ENCODE data around the gene SCN4A. TPM values are rescaled to one million over a fixed set of nuclear protein-coding genes. Genes with fewer than 3 reads are reported as not detected.

Gene SCN4A
- total RNA-seq, 1 donor, result 2.2 TPM

GRCh38 chr17:64002658-64003525 lies 30.2 kb upstream of the SCN4A start:
- no peak for DNase-seq (ENCODE audit: low read depth in 2 of 3, low spot score in 2 of 3)

DNA sequence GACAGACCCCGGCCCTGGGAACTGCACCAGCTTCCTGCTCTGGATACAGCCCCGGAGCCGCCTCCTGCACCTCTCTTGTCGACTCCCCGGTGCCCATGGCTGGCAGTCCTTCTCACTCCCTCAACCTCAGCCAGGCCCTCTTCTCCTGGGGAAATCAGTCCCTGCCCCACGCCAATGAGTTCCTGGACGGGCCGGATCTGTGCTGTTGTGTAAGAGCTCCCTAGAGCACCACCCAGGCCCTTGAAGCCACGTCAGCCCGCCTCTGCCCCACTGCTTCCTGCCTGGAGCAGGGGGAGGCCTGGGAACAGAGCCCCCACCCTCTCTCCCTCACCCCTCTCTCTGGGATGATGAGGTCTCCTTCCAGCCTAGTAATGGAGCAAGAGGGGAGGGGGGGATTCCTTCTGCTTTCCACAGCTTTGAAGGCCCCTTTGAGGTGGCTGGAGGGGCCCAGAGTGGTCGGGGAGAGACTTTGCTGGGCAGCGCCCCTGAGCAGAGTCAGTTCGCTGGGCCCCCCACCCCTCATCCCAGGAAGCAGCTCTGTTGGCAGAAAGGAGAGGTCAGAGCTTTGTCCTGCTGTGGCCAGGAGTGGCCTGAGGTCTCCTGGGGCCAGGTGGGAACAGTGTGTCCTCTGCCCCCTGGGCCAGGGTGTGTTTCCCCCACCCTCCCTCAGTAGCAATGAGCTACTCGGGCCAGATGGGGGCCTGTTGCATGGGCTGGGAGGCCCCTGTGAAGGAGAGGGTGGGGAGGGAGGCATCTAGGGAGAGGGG lies 29.2 kb upstream of the SCN4A start:
- DNase-seq (ENCODE audit: low read depth in 2 of 3, low spot score in 2 of 3), result no peak

DNA sequence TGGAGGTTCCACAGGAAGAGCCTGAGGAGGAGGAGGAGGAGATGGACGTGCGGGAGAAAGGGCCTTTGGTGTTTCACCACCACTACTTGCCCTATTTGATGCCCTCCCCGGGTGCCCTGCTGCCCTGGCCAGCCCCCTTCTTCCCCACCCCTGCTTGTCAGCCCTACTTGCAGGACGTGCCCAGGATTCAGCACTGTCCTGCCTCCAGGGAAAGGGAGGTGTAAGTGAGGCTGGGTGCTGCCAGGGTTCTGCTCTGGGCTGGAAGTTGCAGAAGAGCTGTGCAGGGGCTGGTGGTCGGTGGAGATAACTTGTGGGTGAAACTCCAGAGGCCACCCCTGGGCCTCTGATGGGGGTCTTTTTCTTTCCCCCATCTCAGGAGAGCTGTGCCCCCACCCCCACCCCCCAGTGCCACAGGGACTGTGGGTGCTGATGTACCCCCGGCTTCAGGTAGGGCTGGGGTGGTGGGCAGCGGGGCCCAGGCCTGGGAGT lies 28.4 kb upstream of the SCN4A start:
- DNase-seq (ENCODE audit: low read depth in 2 of 3, low spot score in 2 of 3), result no peak

GRCh38 chr17:63999680-64000531 lies 27.2 kb upstream of the SCN4A start:
- no peak for DNase-seq (ENCODE audit: low read depth in 2 of 3, low spot score in 2 of 3)

- DNase-seq (ENCODE audit: low read depth in 2 of 3, low spot score in 2 of 3), result peak in 1 of 3 donors; percentile 43
Measured at GRCh38 chr17:63998721-63999679, 26.3 kb upstream of the SCN4A start.

GRCh38 chr17:63998050-63998720 lies 25.5 kb upstream of the SCN4A start, which contains the start of gene PRR29:
TSS of gene PRR29 (plus strand) at chr17:63998351. CDS start at chr17:63998365, 14 bp downstream.
- peak in 2 of 3 donors; percentile 59 to 77 for DNase-seq (ENCODE audit: low read depth in 2 of 3, low spot score in 2 of 3)

- DNase-seq (ENCODE audit: low read depth in 2 of 3, low spot score in 2 of 3), result no peak
Measured at GRCh38 chr17:63997341-63998048, 24.8 kb upstream of the SCN4A start.

DNA sequence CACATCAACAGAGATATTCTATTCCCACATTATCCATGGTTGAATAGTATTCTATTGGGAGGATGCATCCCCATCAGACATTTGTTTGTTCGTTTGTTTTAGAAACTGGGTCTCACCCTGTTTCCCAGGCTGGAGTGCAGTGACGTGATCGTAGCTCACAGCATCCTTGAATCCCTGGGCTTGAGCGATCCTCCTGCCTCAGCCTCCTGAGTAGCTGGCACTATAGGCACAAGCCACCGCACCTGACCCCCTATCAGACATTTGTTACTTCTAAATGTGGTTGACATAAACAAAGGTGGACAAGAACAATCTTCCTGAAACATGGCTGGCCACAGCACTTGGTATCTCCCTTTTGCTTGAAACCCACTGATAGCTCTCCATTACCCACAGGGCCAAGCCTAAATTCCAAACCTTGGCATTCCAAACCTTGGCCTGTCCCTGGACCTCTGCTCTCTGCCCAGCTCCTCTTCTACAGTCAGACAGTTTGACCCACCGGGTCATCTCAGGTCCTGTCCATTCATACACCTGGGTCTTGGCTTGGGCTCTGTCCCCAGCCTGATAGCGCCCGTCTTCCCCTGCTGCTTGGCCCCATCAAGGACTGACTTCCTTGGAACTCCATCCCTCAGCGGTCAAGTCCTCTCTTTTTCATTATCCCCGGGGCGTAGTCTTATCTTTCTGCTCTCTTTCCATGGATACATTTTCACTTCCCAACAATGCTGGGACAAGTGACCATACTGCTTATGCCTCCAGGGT lies 23.9 kb upstream of the SCN4A start:
- no peak for DNase-seq (ENCODE audit: low read depth in 2 of 3, low spot score in 2 of 3)

- no peak for DNase-seq (ENCODE audit: low read depth in 2 of 3, low spot score in 2 of 3)
Measured at GRCh38 chr17:63995626-63996025, 22.9 kb upstream of the SCN4A start.

DNA sequence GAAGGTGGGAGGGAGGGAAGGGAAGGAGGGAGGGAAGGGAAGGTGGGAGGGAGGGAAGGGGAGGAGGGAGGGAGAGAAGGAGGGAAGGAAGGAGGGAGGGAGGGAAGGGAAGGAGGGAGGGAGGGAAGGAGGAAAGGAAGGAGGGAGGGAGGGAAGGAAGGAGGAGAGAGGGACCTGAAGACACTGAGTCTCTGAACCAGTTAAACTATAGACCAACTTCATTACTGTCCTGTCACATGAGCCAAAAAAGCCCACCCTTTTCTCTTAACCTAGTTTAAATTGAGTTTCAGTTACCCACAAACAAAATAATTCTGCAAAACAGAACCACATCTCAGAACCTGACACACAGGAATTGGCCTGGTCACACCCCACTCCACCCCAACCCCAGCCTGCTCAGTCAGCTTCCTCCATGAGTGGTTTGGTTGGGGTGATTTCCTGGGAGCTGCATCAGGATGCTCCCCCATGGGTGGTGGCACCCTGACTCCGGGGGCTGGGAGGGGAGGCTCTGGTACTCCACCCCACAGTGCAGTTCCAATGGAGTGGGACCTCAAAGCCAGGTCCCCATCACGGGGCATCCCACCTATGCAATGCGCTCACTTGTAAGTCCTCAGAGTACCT lies 20.8 kb upstream of the SCN4A start:
- DNase-seq (ENCODE audit: low read depth in 2 of 3, low spot score in 2 of 3), result no peak

DNA sequence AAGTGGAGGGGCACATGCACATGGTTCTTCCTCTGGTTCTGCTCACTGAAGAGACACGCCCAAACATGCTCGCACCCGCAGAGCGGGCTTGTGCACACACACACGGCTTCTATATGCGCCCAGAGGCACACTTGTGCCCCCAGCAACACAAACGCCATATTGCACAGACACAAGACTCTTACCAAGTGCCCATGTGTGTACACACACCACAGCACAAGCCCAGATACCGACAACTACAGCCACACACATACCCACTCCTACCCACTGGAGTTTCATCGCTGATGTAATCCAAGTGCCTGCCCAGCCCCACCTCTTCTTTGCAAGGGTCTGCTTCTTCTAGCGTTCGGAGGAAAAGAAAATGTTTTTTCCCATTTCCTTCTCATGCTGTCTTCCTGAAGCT lies 18.9 kb upstream of the SCN4A start:
- no peak for DNase-seq (ENCODE audit: low read depth in 2 of 3, low spot score in 2 of 3)

GRCh38 chr17:63989622-63990345 lies 17.1 kb upstream of the SCN4A start:
- DNase-seq (ENCODE audit: low read depth in 2 of 3, low spot score in 2 of 3), result no peak

GRCh38 chr17:63988741-63989621 lies 16.3 kb upstream of the SCN4A start:
- DNase-seq (ENCODE audit: low read depth in 2 of 3, low spot score in 2 of 3), result no peak

GRCh38 chr17:63988127-63988478 lies 15.4 kb upstream of the SCN4A start:
- no peak for DNase-seq (ENCODE audit: low read depth in 2 of 3, low spot score in 2 of 3)

GRCh38 chr17:63987221-63988126 lies 14.8 kb upstream of the SCN4A start:
- DNase-seq (ENCODE audit: low read depth in 2 of 3, low spot score in 2 of 3), result no peak

All from hematopoietic multipotent progenitor cell (in vitro differentiated cells).